ENCODE data around the gene ZIM2. TPM values are rescaled to one million over a fixed set of nuclear protein-coding genes. Genes with fewer than 3 reads are reported as not detected.
A peak's percentile ranks its signal among the peaks of the same experiment; 100 is the strongest.

Gene ZIM2
- total and polyA plus RNA-seq, 12 donors = 0.06 to 0.15 (median 0.13) TPM; not detected in 8

GRCh38 chr19:56837004-56837403 is 3.5 kb downstream of the ZIM2 start:
- intact Hi-C loops (cut with DNase I) = loop anchor here in 4 of 10 donors (2.0 to 10.0 kb wide), 3 partner anchors 82 to 90 kb away; no protein-coding TSS in a partner anchor
- ATAC-seq (no peak), DNase-seq (no peak)
- 43 to 46% methylated on average over 6 of the region's 6 CpGs for WGBS, 2 donors
- Histone ChIP-seq H3K4me3 (peak overlapping the region in 9 of 10 donors; percentile 41 to 70 (median 64)), H3K27ac (peak overlapping the region in 7 of 10 donors; percentile 70 to 91 (median 82)), H3K36me3 (peaks cover 0 to 7% (median 0%) of the 10 kb centered on the region in 9 donors), H3K4me1 (peaks cover 0 to 22% (median 4%) of the 10 kb centered on the region in 9 donors), H3K9me3 (peaks cover 0 to 42% (median 0%) of the 10 kb centered on the region in 11 donors), H3K27me3 (peaks cover 0 to 21% (median 0%) of the 10 kb centered on the region in 7 donors)
- TF ChIP-seq CTCF (IDR thresholded peaks at IDR 0.05) = no peak

- intact Hi-C loops (cut with DNase I) = loop anchor here in 4 of 10 donors (2.0 to 10.0 kb wide), 3 partner anchors 81 to 89 kb away; no protein-coding TSS in a partner anchor
- Histone ChIP-seq H3K4me3 (no peak overlapping the region), H3K36me3 (peaks cover 0 to 7% (median 0%) of the 10 kb centered on the region in 9 donors), H3K27ac (no peak overlapping the region), H3K27me3 (peaks cover 0 to 14% (median 0%) of the 10 kb centered on the region in 7 donors), H3K4me1 (peaks cover 0 to 22% (median 8%) of the 10 kb centered on the region in 9 donors), H3K9me3 (peaks cover 0 to 42% (median 0%) of the 10 kb centered on the region in 11 donors)
- DNase-seq (no peak), ATAC-seq (no peak)
- no peak for TF ChIP-seq CTCF (IDR thresholded peaks at IDR 0.05)
- WGBS, 2 donors = 81 to 82% methylated on average over 9 of the region's 9 CpGs
Observed at GRCh38 chr19:56836059-56836458, 4.5 kb downstream of the ZIM2 start.

- H3K4me1 ChIP-seq = peaks cover 0 to 16% (median 6%) of the 10 kb centered on the region in 9 donors
- H3K27me3 ChIP-seq = peaks cover 0 to 7% (median 0%) of the 10 kb centered on the region in 7 donors
- H3K4me3 ChIP-seq = no peak overlapping the region
- H3K27ac ChIP-seq = no peak overlapping the region
- intact Hi-C loops (cut with DNase I) = loop anchor here in 2 of 10 donors (5.0 to 10.0 kb wide), 2 partner anchors 81 to 88 kb away; no protein-coding TSS in a partner anchor
- peaks cover 0 to 38% (median 0%) of the 10 kb centered on the region in 11 donors for H3K9me3 ChIP-seq
- H3K36me3 ChIP-seq = peaks cover 0 to 7% (median 0%) of the 10 kb centered on the region in 9 donors
- no peak for ATAC-seq
- DNase-seq = no peak
- no peak for TF ChIP-seq CTCF (IDR thresholded peaks at IDR 0.05)
Observed at GRCh38 chr19:56835401-56835800, 5.1 kb downstream of the ZIM2 start.

GRCh38 chr19:56834564-56835375 is 5.8 kb downstream of the ZIM2 start:
- 79% methylated on average over 5 of the region's 5 CpGs for WGBS, 2 donors
- H3K27me3 ChIP-seq = peaks cover 0 to 1% (median 0%) of the 10 kb centered on the region in 7 donors

More at GRCh38 chr19:56834564-56835375, 5.8 kb downstream of the ZIM2 start:
- intact Hi-C loops (cut with DNase I) = loop anchor here in 2 of 10 donors (5.0 to 10.0 kb wide), 2 partner anchors 80 to 87 kb away; no protein-coding TSS in a partner anchor
- Histone ChIP-seq H3K4me3 (no peak overlapping the region), H3K4me1 (peaks cover 0 to 16% (median under 1%) of the 10 kb centered on the region in 9 donors), H3K36me3 (peaks cover 0 to 7% (median 0%) of the 10 kb centered on the region in 9 donors), H3K27ac (no peak overlapping the region), H3K9me3 (peaks cover 0 to 32% (median 0%) of the 10 kb centered on the region in 11 donors)
- TF ChIP-seq CTCF (IDR thresholded peaks at IDR 0.05) = no peak
- DNase-seq (no peak), ATAC-seq (no peak)
